Inflammatory macrophage treated with lipopolysaccharide for 4 hours (primary cell): Measurements from ENCODE around the gene LYRM4.
"Not testable (repeated sequence)": the region's sequence is repeated elsewhere in the genome, so short reads cannot be mapped to it uniquely, and the experiment has no call there.

ENCODE experiments used
- DNase-seq: peaks from one replicate; pipeline ENCODE4 v3.0.0-alpha.2; 2020

LYRM4 gene

DNA sequence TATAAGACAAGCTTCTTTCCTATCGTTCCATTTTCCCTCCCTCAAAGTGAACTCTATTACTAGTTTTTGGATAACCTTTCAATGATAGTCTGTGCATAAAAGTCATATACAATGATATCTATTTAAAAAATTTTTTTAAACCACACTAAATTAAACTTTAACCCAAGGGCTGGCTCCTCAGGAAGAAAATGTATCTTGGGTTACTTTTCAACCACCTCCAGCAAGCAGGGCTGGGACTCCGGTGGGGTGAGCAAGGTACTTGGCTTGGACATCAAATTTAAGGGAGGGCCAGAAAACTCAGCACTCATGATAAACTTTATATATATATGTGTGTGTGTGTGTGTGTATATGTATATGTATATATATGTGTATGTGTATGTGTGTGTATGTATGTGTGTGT lies 189.5 kb downstream of the LYRM4 start:
- DNase-seq = no peak

DNA sequence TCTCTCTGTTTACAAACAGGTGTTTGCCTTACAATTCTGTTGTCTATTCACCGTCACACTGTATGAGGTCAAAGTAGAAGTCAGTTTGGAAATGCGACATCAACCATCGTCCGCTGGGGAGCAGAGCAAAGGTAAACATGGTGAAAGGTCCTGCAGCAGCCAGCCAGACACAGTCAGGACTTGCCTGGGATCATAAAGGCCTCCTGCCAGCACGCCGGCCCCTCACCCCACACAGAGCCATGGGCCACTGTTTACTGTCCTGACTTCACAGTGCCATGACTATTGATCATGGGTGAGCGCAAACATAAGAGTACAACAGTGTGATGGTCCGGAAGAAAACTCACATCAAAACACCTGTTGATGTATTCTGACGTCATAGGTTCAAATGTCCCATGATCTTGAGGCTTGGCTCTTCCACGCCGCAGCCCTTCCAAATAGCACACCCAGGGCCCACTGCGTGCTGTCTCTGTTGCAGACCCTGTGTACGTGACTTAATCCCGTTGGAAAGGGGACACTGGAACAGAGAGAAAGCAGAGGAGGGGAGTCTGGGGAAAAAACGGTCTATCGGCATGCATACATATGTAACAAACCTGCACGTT lies 192.5 kb downstream of the LYRM4 start:
- no peak for DNase-seq

DNA sequence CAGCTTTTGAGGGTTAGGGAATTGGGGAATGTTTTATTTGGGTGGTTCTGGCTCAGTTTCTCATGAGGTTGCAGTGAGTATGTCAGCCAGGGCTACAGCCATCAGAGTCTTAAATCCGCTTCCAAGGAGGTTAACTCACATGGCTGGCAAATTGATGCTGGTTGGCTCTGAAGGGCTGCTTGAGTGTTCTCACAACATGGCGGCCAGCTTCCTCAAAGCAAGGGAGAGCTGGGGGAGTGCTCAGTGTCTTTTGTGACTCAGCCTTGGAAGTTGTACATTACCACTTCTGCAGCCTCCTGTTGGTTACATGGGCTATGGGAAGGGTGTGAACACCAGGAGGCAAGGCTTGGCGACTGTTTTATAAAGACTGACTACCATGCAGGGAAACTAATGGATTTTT lies 193.4 kb downstream of the LYRM4 start:
- no peak for DNase-seq

DNA sequence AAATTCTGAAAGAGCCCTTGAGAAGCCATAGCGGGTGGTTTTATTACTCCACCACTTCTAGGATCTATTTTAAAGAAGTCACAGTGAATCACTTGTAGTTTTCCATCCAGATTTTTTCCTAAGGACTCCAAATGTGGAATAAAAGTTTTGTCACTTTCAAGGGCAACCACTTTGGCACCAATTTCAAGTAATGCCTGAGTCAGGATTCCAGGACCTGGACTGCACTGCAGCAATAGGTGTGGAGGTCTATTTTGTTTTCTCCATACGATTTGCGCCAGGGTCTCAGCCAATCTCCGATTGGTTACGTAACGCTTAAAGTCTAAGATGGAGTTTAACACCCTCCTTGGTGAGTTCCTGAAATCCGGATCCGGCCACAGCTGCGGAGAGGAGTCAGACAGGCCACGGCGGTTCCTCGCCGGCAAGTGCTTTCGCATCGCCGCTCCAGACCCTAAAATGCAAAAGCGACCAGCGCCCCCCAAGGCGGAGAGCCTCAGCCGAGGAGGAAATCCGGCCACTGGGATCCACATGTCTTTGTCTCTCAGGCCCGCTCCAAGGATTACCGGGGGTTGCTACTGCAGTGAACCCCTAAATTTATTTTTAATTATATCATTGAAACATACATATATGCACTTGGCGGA lies 194.2 kb downstream of the LYRM4 start:
- no peak for DNase-seq

DNA sequence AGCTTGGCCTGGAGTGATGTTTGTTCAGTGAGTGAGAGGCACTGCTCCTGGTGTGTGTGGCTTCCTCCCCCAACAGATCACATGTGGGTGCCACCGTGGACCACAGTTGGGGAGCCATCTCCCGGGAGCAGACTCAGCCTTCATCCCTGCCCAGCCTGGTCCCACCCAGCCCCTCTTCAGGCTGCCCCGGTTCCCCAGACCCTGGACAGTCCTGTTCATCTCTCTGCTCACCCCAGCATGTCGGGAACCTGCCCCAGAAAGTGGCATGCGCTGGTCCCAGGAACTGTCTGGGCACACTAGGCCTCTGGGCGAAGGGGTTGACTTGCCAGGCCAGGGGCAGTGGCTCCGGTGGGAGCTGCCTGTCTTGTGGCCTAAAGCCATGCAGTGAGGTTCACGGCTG lies 197.1 kb downstream of the LYRM4 start:
- no peak for DNase-seq

DNA sequence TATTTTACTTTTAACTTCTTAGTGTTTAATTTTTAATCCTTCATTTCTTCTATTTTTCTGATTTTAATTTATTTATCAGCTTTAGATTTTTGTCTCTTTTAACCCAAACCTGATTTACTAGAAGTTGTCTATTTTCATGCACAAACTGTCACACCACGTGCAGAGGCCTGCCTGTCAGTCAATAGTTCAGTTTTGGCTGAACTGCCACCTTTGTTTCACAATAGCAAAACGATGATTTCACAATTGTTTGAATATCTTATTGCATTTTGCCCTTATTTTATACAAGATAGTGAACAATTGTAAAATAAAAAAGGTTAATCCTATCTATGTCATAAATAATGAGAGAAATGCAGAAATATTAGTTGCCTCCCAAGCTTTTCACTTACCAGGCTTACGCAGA lies 199.6 kb downstream of the LYRM4 start:
- no peak for DNase-seq

DNA sequence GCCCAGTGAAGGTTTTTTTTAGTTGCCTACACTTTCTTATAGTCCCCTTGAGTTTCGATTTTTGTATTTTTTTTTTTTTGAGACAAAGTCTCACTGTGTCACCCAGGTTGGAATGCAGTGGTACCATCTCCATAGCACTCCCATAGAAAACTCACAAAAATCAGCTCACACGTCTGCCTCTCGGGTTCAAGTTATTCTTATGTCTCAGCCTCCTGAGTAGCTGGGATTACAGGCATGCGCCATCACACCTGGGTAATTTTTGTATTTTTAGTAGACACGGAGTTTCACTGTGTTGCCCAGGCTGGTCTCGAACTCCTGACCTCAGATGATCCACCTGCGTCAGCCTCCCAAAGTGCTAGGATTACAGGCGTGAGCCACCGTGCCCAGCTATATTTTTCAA lies 200.3 kb downstream of the LYRM4 start:
- DNase-seq = not testable (repeated sequence)

DNA sequence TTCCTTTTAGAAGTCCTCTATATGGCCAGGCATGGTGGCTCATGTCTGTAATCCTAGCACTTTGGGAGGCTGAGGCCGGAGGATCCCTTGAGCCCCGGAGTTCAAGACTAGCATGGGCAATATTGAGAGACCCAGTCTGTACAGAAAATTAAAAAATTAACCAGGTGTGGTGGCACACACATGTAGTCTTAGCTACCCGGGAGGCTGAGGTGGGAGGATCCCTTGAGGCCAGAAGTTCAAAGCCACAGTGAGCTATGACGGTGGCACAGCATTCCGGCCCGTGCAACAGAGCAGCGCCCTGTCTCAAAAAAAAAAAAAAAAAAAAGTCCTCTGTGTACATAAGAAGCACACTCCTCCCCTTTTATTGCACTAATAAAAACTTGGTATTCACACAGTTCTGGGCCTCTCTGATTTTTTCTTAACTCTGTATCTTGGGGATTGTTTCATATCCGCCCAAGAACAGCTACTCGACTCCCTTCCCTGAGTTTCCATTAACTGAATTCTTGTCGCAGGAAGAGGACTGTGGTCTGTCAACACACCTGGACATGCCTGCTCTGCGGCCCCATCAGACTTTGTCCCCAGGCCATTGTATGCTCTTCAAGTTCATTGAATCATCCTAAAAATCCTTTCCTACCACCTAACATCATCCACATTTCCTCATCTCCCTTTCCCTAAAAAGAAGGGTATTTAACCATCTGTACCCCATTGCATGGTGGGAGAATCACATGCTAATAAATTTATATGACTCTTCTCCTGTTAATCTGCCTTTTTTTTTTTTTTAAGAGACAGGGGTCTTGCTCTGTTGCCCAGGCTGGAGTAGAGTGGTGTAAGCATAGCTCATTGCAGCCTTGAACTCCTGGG lies 201.5 kb downstream of the LYRM4 start:
- DNase-seq = no peak
